ENCODE data around the gene MXD1. TPM values are rescaled to one million over a fixed set of nuclear protein-coding genes. Genes with fewer than 3 reads are reported as not detected.
"Not testable (repeated sequence)": the region's sequence is repeated elsewhere in the genome, so short reads cannot be mapped to it uniquely, and the experiment has no call there.

MXD1 gene
- total and polyA plus RNA-seq, 2 experiments from 2014 or later = 1.8 to 3.9 TPM

DNA sequence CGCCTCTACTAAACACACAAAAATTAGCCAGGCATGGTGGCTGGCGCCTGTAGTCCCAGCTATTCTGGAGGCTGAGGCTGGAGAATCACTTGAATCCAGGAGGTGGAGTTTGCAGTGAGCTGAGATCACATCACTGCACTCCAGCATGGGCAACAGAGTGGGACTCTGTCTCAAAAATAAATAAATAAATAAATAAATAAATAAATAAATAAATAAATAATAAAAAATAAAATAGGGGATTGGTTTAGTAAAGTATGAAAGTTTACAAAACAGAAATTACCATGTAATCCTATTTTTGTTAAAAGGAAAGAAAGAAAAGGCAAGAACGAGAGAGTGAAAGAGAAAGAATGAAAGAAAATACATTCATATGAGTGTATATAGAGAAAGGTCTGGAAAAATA, 35.8 kb downstream of the MXD1 start:
- H3K4me1 Mint-ChIP-seq; H3K27ac ChIP-seq (ENCODE audit: low read depth); H3K4me3 Mint-ChIP-seq; H3K79me2 ChIP-seq (replicated peaks; ENCODE audit: insufficient read depth); H3F3A ChIP-seq (replicated peaks; ENCODE audit: low read depth); H3K4me1 ChIP-seq (ENCODE audit: insufficient read depth); H3K9me3 Mint-ChIP-seq; ATAC-seq; H3K27me3 ChIP-seq (ENCODE audit: insufficient read depth); H4K20me1 ChIP-seq (replicated peaks; ENCODE audit: insufficient read depth); H2AFZ ChIP-seq; H3K4me2 ChIP-seq; DNase-seq (ENCODE audit: low spot score); H3K36me3 Mint-ChIP-seq (ENCODE audit: low read depth); H3K27me3 Mint-ChIP-seq (ENCODE audit: insufficient read depth, low read depth, poor library complexity); H3K9me2 ChIP-seq (ENCODE audit: insufficient read depth); H3K27ac Mint-ChIP-seq; H3K36me3 ChIP-seq (ENCODE audit: insufficient read depth); H3K4me3 ChIP-seq: not testable (repeated sequence)

DNA sequence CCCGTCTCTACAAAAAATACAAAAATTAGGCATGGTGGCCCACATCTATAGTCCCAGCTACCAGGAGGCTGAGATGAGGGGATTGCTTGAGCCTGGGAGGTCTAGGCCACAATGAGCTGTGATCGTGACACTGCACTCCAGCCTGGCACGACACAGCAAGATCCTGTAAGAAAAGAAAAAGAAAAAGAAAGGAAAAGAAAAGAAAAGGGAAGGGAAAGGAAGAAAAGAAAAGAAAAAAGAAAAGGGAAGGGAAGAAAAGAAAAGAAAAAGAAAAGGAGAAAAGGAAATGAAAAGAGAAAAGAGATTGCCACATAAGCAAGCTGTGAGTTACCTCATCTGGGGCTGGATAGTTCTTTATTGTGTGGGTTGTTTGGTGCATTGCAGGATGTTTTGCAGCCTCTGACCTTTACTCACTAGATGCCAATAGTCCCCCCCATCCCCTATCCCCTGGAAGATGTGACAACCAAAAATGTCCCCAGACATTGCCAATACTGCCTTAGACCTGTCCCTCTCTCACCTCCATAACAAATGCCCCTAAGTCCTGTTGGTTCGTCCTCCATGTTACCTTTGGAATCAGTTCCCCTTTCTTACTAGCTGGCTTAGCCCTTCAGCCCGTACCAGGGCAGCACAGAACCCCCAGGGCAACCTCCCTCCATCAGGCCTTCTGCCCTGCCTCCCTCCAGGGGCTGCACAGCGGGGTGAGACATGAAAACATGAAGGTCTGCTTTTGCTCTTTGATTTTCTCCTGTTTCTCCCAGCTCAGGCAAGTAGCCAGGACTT, 37.6 kb downstream of the MXD1 start:
- Mint-ChIP-seq H3K9me3 (no peaks in the 10 kb centered on the region), H3K36me3 (ENCODE audit: low read depth) (no peaks in the 10 kb centered on the region), H3K4me3 (no peak overlapping the region), H3K27ac (no peak overlapping the region), H3K27me3 (ENCODE audit: insufficient read depth, low read depth, poor library complexity) (peaks cover under 1% of the 10 kb centered on the region), H3K4me1 (peaks cover 3% of the 10 kb centered on the region; the same call in 1 of the 3 replicates)
- no peaks in the 10 kb centered on the region for H3K27me3 ChIP-seq (ENCODE audit: insufficient read depth)
- no peaks in the 10 kb centered on the region for H3K36me3 ChIP-seq (ENCODE audit: insufficient read depth)
- ATAC-seq (no peak), DNase-seq (ENCODE audit: low spot score) (no peak)
- 0 out of 2 replicates have a peak, but pooled peaks cover 3% of the 10 kb centered on the region for H3F3A ChIP-seq (replicated peaks; ENCODE audit: low read depth)
- no peak overlapping the region for H3K4me2 ChIP-seq
- peak overlapping the region; percentile 23; the same call in 1 of the 2 replicates for H2AFZ ChIP-seq
- H3K79me2 ChIP-seq (replicated peaks; ENCODE audit: insufficient read depth) = no peaks in the 10 kb centered on the region
- no peaks in the 10 kb centered on the region for H3K9me2 ChIP-seq (ENCODE audit: insufficient read depth)
- no peaks in the 10 kb centered on the region for H3K4me1 ChIP-seq (ENCODE audit: insufficient read depth)
- no peaks in the 10 kb centered on the region; the same call in 1 of the 2 replicates for H4K20me1 ChIP-seq (replicated peaks; ENCODE audit: insufficient read depth)
- no peak overlapping the region for H3K27ac ChIP-seq (ENCODE audit: low read depth)
- H3K4me3 ChIP-seq = no peak overlapping the region
- TF ChIP-seq ZNF114 (CRISPR knock-in tag; IDR thresholded peaks at IDR 0.05) (no peak), CREB1 (CRISPR knock-in tag; IDR thresholded peaks at IDR 0.05; ENCODE audit: low read depth) (no peak), NANOG (IDR thresholded peaks at IDR 0.05; ENCODE audit: borderline replicate concordance) (no peak), JUNB (IDR thresholded peaks at IDR 0.05; ENCODE audit: unreplicated experiment) (no peak), POLR2AphosphoS5 (IDR thresholded peaks at IDR 0.05; ENCODE audit: low read depth) (no peak), STAT1 (IDR thresholded peaks at IDR 0.05; ENCODE audit: unreplicated experiment) (no peak), ZNF331 (CRISPR knock-in tag; IDR thresholded peaks at IDR 0.05; ENCODE audit: low read depth) (no peak)
- TF ChIP-seq, protein P1, sequence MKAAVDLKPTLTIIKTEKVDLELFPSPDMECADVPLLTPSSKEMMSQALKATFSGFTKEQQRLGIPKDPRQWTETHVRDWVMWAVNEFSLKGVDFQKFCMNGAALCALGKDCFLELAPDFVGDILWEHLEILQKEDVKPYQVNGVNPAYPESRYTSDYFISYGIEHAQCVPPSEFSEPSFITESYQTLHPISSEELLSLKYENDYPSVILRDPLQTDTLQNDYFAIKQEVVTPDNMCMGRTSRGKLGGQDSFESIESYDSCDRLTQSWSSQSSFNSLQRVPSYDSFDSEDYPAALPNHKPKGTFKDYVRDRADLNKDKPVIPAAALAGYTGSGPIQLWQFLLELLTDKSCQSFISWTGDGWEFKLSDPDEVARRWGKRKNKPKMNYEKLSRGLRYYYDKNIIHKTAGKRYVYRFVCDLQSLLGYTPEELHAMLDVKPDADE (IDR thresholded peaks at IDR 0.05) = no peak
- TF ChIP-seq, protein P2, sequence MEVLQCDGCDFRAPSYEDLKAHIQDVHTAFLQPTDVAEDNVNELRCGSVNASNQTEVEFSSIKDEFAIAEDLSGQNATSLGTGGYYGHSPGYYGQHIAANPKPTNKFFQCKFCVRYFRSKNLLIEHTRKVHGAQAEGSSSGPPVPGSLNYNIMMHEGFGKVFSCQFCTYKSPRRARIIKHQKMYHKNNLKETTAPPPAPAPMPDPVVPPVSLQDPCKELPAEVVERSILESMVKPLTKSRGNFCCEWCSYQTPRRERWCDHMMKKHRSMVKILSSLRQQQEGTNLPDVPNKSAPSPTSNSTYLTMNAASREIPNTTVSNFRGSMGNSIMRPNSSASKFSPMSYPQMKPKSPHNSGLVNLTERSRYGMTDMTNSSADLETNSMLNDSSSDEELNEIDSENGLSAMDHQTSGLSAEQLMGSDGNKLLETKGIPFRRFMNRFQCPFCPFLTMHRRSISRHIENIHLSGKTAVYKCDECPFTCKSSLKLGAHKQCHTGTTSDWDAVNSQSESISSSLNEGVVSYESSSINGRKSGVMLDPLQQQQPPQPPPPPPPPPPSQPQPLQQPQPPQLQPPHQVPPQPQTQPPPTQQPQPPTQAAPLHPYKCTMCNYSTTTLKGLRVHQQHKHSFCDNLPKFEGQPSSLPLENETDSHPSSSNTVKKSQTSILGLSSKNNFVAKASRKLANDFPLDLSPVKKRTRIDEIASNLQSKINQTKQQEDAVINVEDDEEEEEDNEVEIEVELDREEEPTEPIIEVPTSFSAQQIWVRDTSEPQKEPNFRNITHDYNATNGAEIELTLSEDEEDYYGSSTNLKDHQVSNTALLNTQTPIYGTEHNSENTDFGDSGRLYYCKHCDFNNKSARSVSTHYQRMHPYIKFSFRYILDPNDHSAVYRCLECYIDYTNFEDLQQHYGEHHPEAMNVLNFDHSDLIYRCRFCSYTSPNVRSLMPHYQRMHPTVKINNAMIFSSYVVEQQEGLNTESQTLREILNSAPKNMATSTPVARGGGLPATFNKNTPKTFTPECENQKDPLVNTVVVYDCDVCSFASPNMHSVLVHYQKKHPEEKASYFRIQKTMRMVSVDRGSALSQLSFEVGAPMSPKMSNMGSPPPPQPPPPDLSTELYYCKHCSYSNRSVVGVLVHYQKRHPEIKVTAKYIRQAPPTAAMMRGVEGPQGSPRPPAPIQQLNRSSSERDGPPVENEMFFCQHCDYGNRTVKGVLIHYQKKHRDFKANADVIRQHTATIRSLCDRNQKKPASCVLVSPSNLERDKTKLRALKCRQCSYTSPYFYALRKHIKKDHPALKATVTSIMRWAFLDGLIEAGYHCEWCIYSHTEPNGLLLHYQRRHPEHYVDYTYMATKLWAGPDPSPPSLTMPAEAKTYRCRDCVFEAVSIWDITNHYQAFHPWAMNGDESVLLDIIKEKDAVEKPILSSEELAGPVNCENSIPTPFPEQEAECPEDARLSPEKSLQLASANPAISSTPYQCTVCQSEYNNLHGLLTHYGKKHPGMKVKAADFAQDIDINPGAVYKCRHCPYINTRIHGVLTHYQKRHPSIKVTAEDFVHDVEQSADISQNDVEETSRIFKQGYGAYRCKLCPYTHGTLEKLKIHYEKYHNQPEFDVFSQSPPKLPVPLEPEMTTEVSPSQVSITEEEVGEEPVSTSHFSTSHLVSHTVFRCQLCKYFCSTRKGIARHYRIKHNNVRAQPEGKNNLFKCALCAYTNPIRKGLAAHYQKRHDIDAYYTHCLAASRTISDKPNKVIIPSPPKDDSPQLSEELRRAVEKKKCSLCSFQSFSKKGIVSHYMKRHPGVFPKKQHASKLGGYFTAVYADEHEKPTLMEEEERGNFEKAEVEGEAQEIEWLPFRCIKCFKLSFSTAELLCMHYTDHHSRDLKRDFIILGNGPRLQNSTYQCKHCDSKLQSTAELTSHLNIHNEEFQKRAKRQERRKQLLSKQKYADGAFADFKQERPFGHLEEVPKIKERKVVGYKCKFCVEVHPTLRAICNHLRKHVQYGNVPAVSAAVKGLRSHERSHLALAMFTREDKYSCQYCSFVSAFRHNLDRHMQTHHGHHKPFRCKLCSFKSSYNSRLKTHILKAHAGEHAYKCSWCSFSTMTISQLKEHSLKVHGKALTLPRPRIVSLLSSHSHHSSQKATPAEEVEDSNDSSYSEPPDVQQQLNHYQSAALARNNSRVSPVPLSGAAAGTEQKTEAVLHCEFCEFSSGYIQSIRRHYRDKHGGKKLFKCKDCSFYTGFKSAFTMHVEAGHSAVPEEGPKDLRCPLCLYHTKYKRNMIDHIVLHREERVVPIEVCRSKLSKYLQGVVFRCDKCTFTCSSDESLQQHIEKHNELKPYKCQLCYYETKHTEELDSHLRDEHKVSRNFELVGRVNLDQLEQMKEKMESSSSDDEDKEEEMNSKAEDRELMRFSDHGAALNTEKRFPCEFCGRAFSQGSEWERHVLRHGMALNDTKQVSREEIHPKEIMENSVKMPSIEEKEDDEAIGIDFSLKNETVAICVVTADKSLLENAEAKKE (CRISPR knock-in tag; IDR thresholded peaks at IDR 0.05) = no peak
- TF ChIP-seq, protein P3, sequence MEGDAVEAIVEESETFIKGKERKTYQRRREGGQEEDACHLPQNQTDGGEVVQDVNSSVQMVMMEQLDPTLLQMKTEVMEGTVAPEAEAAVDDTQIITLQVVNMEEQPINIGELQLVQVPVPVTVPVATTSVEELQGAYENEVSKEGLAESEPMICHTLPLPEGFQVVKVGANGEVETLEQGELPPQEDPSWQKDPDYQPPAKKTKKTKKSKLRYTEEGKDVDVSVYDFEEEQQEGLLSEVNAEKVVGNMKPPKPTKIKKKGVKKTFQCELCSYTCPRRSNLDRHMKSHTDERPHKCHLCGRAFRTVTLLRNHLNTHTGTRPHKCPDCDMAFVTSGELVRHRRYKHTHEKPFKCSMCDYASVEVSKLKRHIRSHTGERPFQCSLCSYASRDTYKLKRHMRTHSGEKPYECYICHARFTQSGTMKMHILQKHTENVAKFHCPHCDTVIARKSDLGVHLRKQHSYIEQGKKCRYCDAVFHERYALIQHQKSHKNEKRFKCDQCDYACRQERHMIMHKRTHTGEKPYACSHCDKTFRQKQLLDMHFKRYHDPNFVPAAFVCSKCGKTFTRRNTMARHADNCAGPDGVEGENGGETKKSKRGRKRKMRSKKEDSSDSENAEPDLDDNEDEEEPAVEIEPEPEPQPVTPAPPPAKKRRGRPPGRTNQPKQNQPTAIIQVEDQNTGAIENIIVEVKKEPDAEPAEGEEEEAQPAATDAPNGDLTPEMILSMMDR (conservative IDR thresholded peaks at IDR 0.05; ENCODE audit: low read depth in 2 of 2) = no peak

All from GM23338 (cell line).